GM18505 (cell line): ENCODE data around the gene TENT5A.
"Not testable (repeated sequence)": the region's sequence is repeated elsewhere in the genome, so short reads cannot be mapped to it uniquely, and the experiment has no call there.

Experiments
- ATAC-seq: cut with Tn5 transposase; IDR thresholded peaks from one replicate; pipeline ENCODE4 v1.9.1; 2021; ENCODE audit not compliant: unreplicated experiment
- POLR2A ChIP-seq: IDR thresholded peaks from 4 replicates; pipeline ENCODE4 v1.6.1; 2011; ENCODE audit warnings: borderline replicate concordance; ENCODE audit not compliant: insufficient read depth, insufficient read length; ENCODE audit errors: extremely low read depth

The TENT5A gene

GRCh38 chr6:81783893-81784292 is 31.4 kb upstream of the TENT5A start:
- no peak for ATAC-seq
- no peak for TF ChIP-seq POLR2A

GRCh38 chr6:81781624-81782023 is 29.1 kb upstream of the TENT5A start:
- ATAC-seq, result no peak
- TF ChIP-seq POLR2A, result no peak

GRCh38 chr6:81777586-81778268 is 25.2 kb upstream of the TENT5A start:
- no peak for TF ChIP-seq POLR2A
- ATAC-seq, result no peak

GRCh38 chr6:81776219-81776618 is 23.7 kb upstream of the TENT5A start:
- not testable (repeated sequence) for ATAC-seq

- ATAC-seq, result no peak
- no peak for TF ChIP-seq POLR2A
Measured at GRCh38 chr6:81774542-81774941, 22.1 kb upstream of the TENT5A start.

- no peak for TF ChIP-seq POLR2A
- no peak for ATAC-seq
Measured at GRCh38 chr6:81773887-81774286, 21.4 kb upstream of the TENT5A start.

- TF ChIP-seq POLR2A, result no peak
- ATAC-seq, result peak; percentile 100
Measured at GRCh38 chr6:81772741-81773140, 20.3 kb upstream of the TENT5A start.

GRCh38 chr6:81771097-81771496 is 18.6 kb upstream of the TENT5A start:
- no peak for ATAC-seq
- no peak for TF ChIP-seq POLR2A

GRCh38 chr6:81770381-81770780 is 17.9 kb upstream of the TENT5A start:
- no peak for ATAC-seq
- no peak for TF ChIP-seq POLR2A

GRCh38 chr6:81769824-81770223 is 17.3 kb upstream of the TENT5A start:
- no peak for TF ChIP-seq POLR2A

GRCh38 chr6:81768150-81768942 is 15.9 kb upstream of the TENT5A start:
- TF ChIP-seq POLR2A, result no peak
- no peak for ATAC-seq

More at GRCh38 chr6:81769824-81770223, 17.3 kb upstream of the TENT5A start:
- ATAC-seq, result no peak

- TF ChIP-seq POLR2A, result no peak
- peak; percentile 10 for ATAC-seq
Measured at GRCh38 chr6:81767163-81767891, 14.8 kb upstream of the TENT5A start.

GRCh38 chr6:81766482-81767069 is 14.1 kb upstream of the TENT5A start:
- TF ChIP-seq POLR2A, result no peak
- ATAC-seq, result peak; percentile 58
